Ovary (tissue), 9 donors: Measurements from ENCODE around the gene NUP85. TPM values are rescaled to one million over a fixed set of nuclear protein-coding genes. Genes with fewer than 3 reads are reported as not detected.

Source experiments
- DNase-seq, 5 donors: peaks; one replicate each; pipeline ENCODE4 v3.0.0-alpha.2; 2019 to 2020
- H3K27ac ChIP-seq, 2 donors: fragments of 200-600 bp; one replicate each; pipeline versions ENCODE4 v1.5.1 to v1.8.0; 2019 to 2022
- H3K27me3 ChIP-seq: fragments of 200-600 bp; one replicate; pipeline ENCODE4 v1.8.0; 2022
- H3K36me3 ChIP-seq: fragments of 200-600 bp; sonication (generic); one replicate; pipeline ENCODE4 v1.5.1; 2019
- H3K4me1 ChIP-seq: one replicate; pipeline ENCODE4 v1.8.1; 2013; ENCODE audit warnings: mild to moderate bottlenecking, moderate library complexity; ENCODE audit not compliant: insufficient read depth
- H3K4me3 ChIP-seq: fragments of 200-600 bp; sonication (generic); one replicate; pipeline ENCODE4 v1.5.1; 2017
- H3K9me3 ChIP-seq, 2 donors: fragments of 200-600 bp in 1 of 2; sonication (generic) in 1 of 2; one replicate each; pipeline versions ENCODE4 v1.5.1 to v1.8.1; 2013 to 2019; ENCODE audit warnings: mild to moderate bottlenecking in 1 of 2, moderate library complexity in 1 of 2
- CTCF ChIP-seq, 3 donors: fragments of 450-650 bp in 2 of 3; fragments of 200-600 bp in 1 of 3; IDR thresholded peaks; one replicate each; pipeline versions ENCODE4 v1.5.1 to v1.8.0; 2016 to 2022; ENCODE audit warnings: antibody characterized with exemption in 3 of 3, mild to moderate bottlenecking in 1 of 3
- EP300 ChIP-seq: sonication (generic); formaldehyde crosslinking; IDR thresholded peaks from one replicate; pipeline ENCODE4 v1.6.1; 2017; ENCODE audit warnings: antibody characterized with exemption
- POLR2A ChIP-seq: fragments of 450-650 bp; IDR thresholded peaks from one replicate; pipeline ENCODE4 v1.6.1; 2017; ENCODE audit warnings: antibody characterized with exemption, mild to moderate bottlenecking, moderate library complexity
- WGBS, 3 donors: extraction: QIAGEN DNeasy Blood & Tissue Kit in 1 of 3; methylation state at CpG; one replicate each; pipeline versions ENCODE4 v1.1.5 to v1.1.7; 2013 to 2017; 5-methylcytosine and 5-hydroxymethylcytosine counted together
- intact Hi-C, 4 donors: fragments of 100-400 bp; cut with DNase I; formaldehyde crosslinking; loops; one replicate each; pipeline versions ENCODE4 v1.11.0 to v1.15.1; 2022 to 2023
- polyA plus RNA-seq, 2 donors: library from polyadenylated mRNA; stranded (reverse); fragments of 200-250 nt in 1 of 2; fragments of 350-450 nt in 1 of 2; fragmentation: Illumina TruSeq in 1 of 2; extraction: RNeasy Lipid Tissue Mini Kit (QIAGEN cat#74804) in 1 of 2; gene quantifications; one replicate each; pipeline ENCODE4 v1.2.3, GENCODE V29; 2013 to 2014
- total RNA-seq, 7 donors: library from RNA; depleted of rRNA in 2 of 7; stranded (reverse); fragments of >200 nt in 2 of 7; fragmentation: NEBNext Ultra II Directional in 3 of 7; extraction: Animal tissue kit (Norgen Biotek cat#: 25700) in 3 of 7; gene quantifications; one replicate each; pipeline versions ENCODE4 v1.1.0 to v1.2.4, GENCODE V29; 2016 to 2023
- donor health status: DM: no; HTN: no; CAD: no; lungs with moderate emphysema.
- donor health status: DM: no; HTN: no; CAD: no.
- donor health status: Bipolar disorder and iron deficiency.
- donor health status: DM: yes; HTN: yes; CAD: no.
- donor health status: DM: no; HTN: no; CAD: no.
- donor health status: DM: yes; HTN: yes; CAD: no.

Gene NUP85
- total and polyA plus RNA-seq, 9 donors, result 23.4 to 82.2 (median 50.8) TPM

DNA sequence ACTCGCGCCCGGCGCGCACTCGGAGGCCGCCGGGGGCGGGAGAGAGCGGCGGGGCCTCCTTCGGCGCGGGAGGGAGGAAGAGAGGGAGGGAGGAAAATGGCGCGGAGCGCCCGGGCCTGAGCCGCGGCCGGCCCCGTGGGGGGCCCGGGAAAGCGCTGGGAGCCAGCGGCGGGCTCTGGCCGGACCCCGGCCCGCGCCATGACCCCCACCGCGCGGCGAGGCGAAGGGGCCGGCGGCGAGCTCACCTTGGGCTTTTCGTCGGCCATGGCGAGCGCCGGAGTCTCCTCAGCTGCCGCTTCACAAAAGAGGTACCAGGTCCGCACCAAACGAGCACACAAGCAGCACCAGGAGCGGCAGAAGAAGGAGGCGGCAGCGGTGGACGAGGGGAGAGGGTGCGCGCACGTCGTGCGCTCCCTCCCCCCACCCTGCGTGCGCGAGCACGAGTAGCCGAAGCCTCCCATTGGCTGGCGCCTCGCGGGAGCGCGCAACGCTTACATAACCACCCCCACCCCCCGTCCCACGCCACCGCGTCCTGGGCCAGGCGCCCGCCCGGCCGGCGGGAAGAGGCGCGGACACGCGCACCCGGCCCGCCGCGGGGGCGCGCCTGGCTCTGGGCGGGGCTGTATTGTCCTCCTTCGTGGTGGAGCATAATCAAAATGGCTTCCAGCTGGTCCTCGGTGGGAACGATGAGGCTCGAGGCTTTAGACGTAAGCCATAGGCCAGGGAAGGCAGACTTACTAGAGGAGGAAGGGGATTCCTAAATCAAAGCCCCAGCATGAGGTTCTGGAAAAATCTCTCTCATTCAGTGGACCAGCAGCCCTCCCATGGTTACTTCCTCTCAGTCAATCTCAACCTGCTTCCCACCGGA is 22.7 kb upstream of the NUP85 start, which contains the start of gene SUMO2:
Gene SUMO2 (minus strand): TSS at position 391 of the 868 bp plus-strand sequence. CDS start 125 bp downstream, at position 266.
- Histone ChIP-seq H3K4me1 (peaks cover 4% of the 10 kb centered on the region), H3K9me3 (no peaks in the 10 kb centered on the region), H3K27ac (peak within 1 kb of the TSS; percentile 98 to 100), H3K27me3 (no peaks in the 10 kb centered on the region), H3K36me3 (no peaks in the 10 kb centered on the region), H3K4me3 (peak within 1 kb of the TSS; percentile 89)
- intact Hi-C loops, result no loop called here
- WGBS, 3 donors, result 1% methylated on average over 64 to 90 of the region's 92 CpGs
- TF ChIP-seq EP300 (no peak), POLR2A (peak; percentile 88), CTCF (IDR thresholded peaks at IDR 0.05) (peak; percentile 7 to 70 (median 40))
- DNase-seq, result peak; percentile 95 to 98 (median 97)

DNA sequence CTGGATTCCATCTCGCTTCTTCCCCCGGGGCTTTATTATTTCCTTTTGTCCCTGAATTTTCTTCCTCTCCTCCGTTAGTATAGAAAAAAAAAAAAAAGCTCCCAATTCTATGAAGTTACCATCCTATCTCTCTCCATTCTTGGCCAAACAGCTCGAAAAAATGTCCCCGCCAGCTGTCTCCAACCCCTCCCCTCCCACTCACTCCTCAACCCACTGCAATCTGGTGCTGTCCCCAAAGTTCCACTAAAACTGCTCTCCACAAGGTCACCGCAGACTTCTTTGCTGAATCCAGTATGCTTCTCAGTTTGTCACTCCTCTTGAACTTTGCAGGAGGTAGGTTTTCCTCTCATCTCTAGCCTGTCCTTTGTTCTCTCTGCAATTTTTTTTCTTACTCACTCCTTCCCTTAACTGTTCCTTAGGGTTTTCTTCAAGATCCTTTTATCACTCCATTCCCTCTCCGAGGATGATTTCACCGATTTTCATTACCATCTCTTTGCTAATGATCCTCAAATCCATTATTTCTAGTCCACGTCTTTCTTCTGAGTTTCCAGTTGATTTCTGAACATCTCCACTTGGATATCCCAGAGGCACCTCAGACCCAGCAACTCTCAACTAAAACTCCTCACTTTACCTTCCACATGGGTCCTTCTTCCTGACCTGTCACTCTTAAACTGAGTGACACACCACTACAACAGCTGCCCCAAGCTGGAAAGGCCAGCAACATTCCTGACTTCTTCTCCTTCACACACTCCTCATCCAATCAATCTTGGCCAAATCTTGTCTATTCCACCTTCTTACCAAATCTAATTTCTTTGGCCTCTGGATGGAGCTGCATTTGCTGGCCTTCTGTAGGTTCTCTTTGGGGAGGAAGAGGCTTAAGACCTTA is 21.2 kb upstream of the NUP85 start:
- Histone ChIP-seq H3K4me1 (peaks cover 4% of the 10 kb centered on the region), H3K36me3 (no peaks in the 10 kb centered on the region), H3K9me3 (no peaks in the 10 kb centered on the region), H3K4me3 (no peak overlapping the region), H3K27ac (no peak overlapping the region), H3K27me3 (no peaks in the 10 kb centered on the region)
- WGBS, 3 donors, result 81 to 92% (median 85%) methylated on average over 9 of the region's 9 CpGs
- intact Hi-C loops, result no loop called here
- peak in 1 of 5 donors; percentile 8 for DNase-seq
- TF ChIP-seq CTCF (IDR thresholded peaks at IDR 0.05) (no peak), EP300 (no peak), POLR2A (no peak)

DNA sequence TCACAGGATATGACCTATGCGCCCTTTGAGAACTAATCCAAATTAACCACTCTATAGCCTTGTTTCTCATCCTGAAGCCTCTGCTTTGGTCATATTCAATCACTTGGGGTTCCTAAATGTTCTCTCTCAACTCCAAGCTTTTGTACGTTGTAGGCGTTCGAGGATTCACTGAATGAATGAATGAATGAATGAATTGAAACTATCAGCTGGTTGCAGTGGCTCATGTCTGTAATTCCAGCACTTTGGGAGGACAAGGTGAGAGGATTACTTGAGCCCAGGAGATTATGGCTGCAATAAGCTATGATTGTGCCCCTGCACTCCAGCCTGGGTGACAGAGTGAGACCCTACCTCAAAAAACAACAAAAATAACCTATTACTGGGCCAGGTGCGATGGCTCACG is 16.9 kb upstream of the NUP85 start:
- no peaks in the 10 kb centered on the region for H3K27me3 ChIP-seq
- intact Hi-C loops, result no loop called here
- no peak for DNase-seq
- H3K36me3 ChIP-seq, result no peaks in the 10 kb centered on the region
- no peaks in the 10 kb centered on the region for H3K4me1 ChIP-seq
- H3K9me3 ChIP-seq, result no peaks in the 10 kb centered on the region
- no peak overlapping the region for H3K27ac ChIP-seq
- TF ChIP-seq POLR2A (no peak), CTCF (IDR thresholded peaks at IDR 0.05) (no peak), EP300 (no peak)
- H3K4me3 ChIP-seq, result no peak overlapping the region
- WGBS, 3 donors, result 88 to 94% (median 88%) methylated on average over 6 of the region's 6 CpGs

DNA sequence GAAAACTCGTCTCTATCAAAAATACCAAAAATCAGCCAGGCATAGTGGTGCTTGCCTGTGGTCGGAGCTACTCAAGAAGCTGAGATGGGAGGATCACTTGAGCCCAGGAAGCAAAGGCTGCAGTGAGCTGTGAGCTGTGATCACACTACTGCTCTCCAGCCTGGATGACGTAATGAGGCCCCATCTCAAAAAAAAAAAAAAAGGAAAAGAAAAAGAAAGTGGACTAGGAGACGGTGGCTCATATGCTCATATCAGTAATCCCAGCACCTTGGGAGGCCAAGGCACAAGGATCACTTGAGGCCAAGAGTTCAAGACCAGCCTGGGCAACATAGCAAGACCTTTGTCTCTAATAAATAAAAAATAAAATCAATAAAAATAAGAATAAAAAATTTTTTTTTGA is 13.9 kb upstream of the NUP85 start:
- no peaks in the 10 kb centered on the region for H3K27me3 ChIP-seq
- H3K9me3 ChIP-seq, result no peaks in the 10 kb centered on the region
- H3K4me3 ChIP-seq, result no peak overlapping the region
- no peak for DNase-seq
- H3K36me3 ChIP-seq, result no peaks in the 10 kb centered on the region
- no peaks in the 10 kb centered on the region for H3K4me1 ChIP-seq
- intact Hi-C loops, result loop anchor here in 1 of 4 donors (10.0 kb wide), 1 partner anchor 127 kb away; no protein-coding TSS in a partner anchor
- H3K27ac ChIP-seq, result no peak overlapping the region
- WGBS, 3 donors, result 49 to 60% (median 58%) methylated on average over 4 of the region's 4 CpGs
- no peak for TF ChIP-seq POLR2A
- TF ChIP-seq EP300, result no peak
- TF ChIP-seq CTCF (IDR thresholded peaks at IDR 0.05), result no peak
